HG03439 (cell line): ENCODE results near the gene TOP1.
"Not testable (repeated sequence)": the region's sequence is repeated elsewhere in the genome, so short reads cannot be mapped to it uniquely, and the experiment has no call there.

Source experiments
- ATAC-seq: cut with Tn5 transposase; IDR thresholded peaks from one replicate; pipeline ENCODE4 v1.9.1; 2021; ENCODE audit warnings: mild to moderate bottlenecking, moderate library complexity; ENCODE audit not compliant: unreplicated experiment

TOP1 gene

DNA sequence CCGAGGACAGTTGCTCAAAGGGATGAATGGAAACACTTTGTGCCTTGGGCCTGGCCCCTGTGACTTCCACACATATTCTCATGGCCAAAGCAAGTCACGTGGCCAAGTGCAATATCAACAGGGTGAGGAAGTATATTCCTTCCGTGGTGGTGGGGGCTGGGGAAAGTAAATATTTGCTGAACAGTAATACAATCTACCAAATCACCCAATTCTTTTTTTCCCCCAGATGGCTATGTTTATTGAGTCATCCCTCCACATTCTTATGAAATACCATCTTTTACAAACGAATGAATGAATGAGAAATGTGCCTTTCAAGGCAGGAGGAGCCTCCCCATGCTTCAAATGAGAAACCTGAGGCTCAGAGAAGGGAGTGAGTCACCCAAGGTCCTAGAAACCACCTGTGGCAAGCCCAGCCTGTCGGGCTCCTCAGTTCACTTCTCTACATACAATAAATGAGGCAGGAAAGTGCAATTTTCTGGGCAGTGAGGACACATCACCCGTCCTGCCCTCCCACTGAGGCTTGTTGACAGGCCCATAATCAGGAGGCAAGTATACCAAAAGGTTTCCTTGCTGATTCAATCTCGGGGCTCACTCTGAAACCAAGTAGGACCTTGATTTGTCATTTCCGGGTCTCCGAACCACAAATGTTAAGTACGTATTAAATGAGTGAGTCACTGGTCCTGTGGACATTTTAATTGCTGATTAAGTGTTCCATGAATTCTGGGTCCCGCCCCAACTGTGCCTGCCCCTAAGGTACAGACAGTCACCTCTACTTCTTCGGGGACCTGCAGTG, 25.3 kb upstream of the TOP1 start:
- ATAC-seq = no peak

- not testable (repeated sequence) for ATAC-seq
Observed at GRCh38 chr20:41003936-41004294, 24.7 kb upstream of the TOP1 start.

- ATAC-seq = no peak
Observed at GRCh38 chr20:41004531-41005360, 23.9 kb upstream of the TOP1 start.

DNA sequence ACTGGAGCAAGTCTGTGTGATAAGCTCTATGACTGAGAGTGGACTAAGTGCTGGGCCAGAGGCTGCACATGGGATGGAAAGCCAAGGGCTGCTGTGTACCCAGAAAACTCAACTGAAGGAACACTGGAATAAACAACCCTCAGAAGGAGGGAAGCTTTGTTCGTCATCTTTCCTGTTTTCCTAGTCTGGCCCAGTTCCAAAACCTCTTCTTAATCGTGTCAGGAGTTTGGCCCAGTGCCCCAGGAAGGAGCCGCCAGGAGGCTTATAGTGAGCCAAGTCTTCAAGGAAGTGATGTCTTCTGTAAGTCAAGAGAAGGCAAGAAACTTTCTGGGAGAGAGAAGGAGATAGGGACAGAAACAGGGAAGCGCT, 23.3 kb upstream of the TOP1 start:
- no peak for ATAC-seq

DNA sequence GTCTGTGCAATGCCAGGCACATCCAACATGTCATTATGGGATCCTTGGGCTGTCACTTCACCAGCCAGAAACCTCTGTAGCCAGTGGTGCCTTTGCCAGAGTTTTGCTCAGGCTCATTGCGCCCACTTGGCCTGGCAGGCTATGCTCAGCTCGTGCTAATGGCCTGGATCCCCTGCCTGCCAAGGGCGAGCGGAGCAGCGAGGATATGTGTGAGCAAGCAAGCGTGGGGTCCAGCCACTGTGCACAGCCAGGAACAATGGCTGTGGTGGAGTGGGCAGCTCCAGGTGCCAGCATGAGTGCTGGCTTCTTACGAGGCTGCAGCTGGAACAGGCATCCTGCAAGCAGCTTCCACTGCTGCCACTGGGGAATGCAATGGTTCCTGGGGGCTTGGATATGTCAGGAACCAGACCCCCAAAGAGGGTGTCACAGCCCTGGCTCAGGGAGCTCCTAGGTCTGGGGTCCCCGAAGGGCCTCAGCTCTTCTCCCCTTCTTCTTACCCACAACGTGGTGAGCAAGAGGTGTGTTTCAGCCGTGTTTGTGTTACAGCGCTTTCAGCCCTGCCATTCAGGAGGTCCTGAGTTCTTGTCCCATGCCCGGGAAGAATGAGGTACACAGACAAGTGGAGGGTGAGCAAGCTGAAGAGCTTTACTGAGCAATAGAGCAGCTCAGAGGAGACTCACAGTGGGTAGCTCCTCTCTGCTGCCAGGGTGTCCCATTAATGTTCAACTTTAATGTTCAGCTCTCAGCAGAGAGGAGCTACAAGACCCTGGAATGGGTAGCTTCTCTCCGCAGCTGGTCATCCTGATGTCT, 22.3 kb upstream of the TOP1 start:
- ATAC-seq = no peak

GRCh38 chr20:41006936-41007474, 21.6 kb upstream of the TOP1 start:
- ATAC-seq = no peak

GRCh38 chr20:41007481-41007880, 21.1 kb upstream of the TOP1 start:
- no peak for ATAC-seq

- no peak for ATAC-seq
Observed at GRCh38 chr20:41009946-41010345, 18.7 kb upstream of the TOP1 start.

GRCh38 chr20:41011551-41012067, 17.0 kb upstream of the TOP1 start:
- peak; percentile 91 for ATAC-seq

GRCh38 chr20:41014561-41015088, 14.0 kb upstream of the TOP1 start:
- no peak for ATAC-seq

GRCh38 chr20:41017448-41018042, 11.1 kb upstream of the TOP1 start:
- no peak for ATAC-seq

DNA sequence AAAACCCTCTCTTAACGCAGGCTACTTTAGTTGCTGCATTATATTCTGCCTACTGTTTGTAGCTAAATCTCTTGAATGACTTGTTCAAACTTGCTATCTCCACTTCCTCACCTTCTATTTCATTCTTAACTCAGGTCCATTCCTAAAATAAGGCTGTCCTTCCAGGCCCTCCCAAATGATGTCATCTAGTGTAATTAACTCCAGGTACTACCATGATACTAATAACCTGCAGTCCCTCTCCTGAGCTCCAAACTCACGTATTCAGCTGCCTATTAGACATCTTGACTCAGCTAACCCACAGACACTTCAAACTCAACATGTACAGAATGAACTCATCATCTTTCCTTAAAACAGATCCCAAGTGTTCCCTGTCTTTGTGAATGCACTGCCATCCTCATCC, 10.5 kb upstream of the TOP1 start:
- ATAC-seq = no peak

DNA sequence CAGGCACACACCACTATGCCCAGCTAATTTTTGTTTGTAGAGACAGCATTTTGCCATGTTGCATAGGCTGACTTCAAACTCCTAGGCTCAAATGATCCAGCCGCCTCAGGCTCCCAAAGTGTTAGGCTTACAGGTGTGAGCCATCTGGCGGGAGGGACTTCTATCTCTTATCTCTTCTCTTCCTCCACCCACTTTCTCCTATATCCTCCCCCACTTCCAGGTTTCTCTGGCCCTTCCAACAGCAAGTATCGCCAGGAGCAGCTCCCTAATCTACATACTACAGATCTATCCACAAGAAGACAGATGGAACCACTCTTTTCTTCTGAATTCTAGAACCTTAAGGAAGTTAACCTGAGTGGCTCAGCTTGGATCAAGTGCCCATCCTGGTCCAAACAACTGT, 5.1 kb upstream of the TOP1 start:
- no peak for ATAC-seq

- ATAC-seq = no peak
Observed at GRCh38 chr20:41027366-41027765, 1.3 kb upstream of the TOP1 start.

DNA sequence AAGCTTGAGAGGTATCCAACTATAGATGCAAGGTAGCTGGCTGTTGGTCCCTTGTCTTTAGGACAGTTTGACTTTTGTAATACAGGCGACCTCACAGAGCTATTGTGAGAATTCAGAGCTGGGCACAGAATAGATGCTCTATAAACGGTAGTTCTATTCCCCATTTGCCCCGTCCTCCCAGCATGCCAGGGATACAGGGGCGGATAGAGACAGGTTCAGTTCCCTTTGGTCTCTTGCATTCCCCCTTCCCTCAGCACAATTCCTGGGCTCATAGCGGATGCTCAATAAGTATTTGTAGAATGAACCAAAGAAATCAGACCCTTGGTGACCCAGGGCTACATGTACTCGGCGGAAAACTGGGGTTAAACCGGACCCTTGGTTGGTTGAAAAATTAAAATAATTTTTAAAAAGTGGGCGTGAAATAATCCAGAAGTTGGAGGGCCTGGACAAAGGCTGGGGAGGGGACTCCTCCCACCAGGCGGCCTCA, 707 bp upstream of the TOP1 start:
- ATAC-seq = no peak

DNA sequence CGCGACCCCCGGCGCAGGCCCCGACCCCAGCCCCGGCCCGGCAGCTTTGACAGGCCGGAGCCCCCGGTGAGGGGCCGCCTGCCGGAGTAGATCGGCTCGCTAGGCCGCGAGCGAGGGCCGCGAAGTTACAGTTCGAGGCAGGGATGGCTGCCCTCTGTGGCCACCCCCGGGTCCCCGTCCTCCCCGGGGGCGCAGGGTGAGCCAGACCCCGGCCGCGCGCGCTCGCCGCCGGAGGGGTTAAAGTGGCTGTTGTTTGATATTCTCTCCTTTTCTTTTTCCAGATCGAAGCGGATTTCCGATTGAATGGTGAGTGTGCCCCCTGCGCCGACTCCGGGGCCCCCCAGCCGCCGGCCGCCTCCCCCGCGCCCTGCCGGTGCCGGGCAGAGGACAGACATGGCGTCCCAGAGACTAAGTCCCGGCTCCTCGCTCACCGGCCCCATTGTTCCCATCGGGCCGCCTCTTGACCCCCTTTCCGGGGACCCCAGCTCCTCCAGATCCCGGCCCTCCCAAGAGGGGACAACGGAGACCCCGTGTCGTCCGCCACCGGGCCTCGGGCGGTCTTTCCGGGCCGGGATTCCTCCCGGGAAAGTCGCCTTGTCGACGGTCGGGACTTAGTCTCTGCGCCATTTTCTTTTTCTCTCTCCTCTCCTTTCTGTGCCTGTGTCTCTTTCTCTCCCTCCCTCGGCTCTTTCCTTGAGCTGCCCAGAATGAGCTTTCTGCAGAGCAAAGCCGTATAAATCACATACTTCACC, 704 bp downstream of the TOP1 start:
- peak; percentile 22 for ATAC-seq

DNA sequence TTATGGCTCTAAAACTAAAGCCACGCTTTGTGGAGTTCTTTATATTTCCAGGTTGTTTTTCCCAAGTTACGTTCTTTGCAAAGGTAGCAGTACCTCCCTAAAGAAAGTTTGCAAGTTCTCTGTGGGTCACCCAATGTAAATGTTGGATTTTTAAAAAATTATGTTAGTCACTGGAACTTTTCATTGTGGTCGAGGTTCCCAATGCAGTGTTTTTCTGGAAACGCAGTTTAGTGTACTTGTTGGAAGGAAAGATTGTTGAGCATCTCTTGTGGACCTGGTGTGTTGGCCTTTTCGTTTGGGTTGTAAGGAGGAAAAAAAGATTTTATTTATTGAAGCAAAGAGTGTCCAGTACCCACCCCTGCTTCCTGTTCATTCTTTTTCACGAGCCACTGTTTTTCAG, 1.4 kb downstream of the TOP1 start:
- no peak for ATAC-seq

- ATAC-seq = no peak
Observed at GRCh38 chr20:41030531-41031242, 2.1 kb downstream of the TOP1 start.

DNA sequence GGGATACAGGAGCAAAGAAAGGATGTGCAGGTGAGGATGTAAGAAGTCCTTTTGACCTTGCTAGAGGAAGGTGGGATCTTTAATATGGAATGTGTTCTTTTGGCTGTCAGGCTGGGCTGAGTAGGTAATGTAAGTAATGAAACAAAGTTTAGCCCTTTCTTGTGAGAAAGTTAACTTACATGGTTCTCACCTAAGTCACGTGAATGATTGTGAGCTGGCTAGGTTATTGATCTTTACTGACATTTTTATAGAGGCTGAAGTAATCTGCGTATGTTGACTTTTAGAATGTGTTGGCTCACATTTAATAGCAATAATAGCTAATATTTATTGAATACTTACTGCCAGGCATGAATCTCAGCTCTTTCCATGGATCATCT, 2.6 kb downstream of the TOP1 start:
- ATAC-seq = no peak
